H4 (cell line): ENCODE data around the gene ULK4. TPM values are rescaled to one million over a fixed set of nuclear protein-coding genes. Genes with fewer than 3 reads are reported as not detected.
"Not testable (repeated sequence)": the region's sequence is repeated elsewhere in the genome, so short reads cannot be mapped to it uniquely, and the experiment has no call there.

ENCODE experiments used
- DNase-seq: peaks from one replicate; pipeline ENCODE4 v3.0.0-alpha.2; 2015; ENCODE audit warnings: low spot score
- total RNA-seq: library from RNA; depleted of rRNA; stranded (reverse); fragments of >200 nt; shearing (Covaris generic); gene quantifications from 2 replicates; pipeline ENCODE4 v1.2.3, GENCODE V29; 2014

ULK4 gene
- total RNA-seq, 1 experiment from 2014 or later: 8.4 TPM

GRCh38 chr3:41507336-41508062 lies 454.4 kb downstream of the ULK4 start:
- no peak for DNase-seq

- no peak for DNase-seq
Measured at GRCh38 chr3:41503998-41504623, 457.8 kb downstream of the ULK4 start.

- no peak for DNase-seq
Measured at GRCh38 chr3:41502481-41502880, 459.4 kb downstream of the ULK4 start.

- DNase-seq: no peak
Measured at GRCh38 chr3:41502023-41502422, 459.9 kb downstream of the ULK4 start.

- DNase-seq: no peak
Measured at GRCh38 chr3:41498847-41499246, 463.1 kb downstream of the ULK4 start.

GRCh38 chr3:41490360-41490759 lies 471.5 kb downstream of the ULK4 start:
- DNase-seq: no peak

GRCh38 chr3:41489231-41489630 lies 472.7 kb downstream of the ULK4 start:
- no peak for DNase-seq

GRCh38 chr3:41488501-41488900 lies 473.4 kb downstream of the ULK4 start:
- DNase-seq: no peak

- no peak for DNase-seq
Measured at GRCh38 chr3:41485484-41485883, 476.4 kb downstream of the ULK4 start.

- no peak for DNase-seq
Measured at GRCh38 chr3:41482134-41482533, 479.8 kb downstream of the ULK4 start.

- DNase-seq: no peak
Measured at GRCh38 chr3:41478278-41478677, 483.6 kb downstream of the ULK4 start.

- DNase-seq: no peak
Measured at GRCh38 chr3:41477399-41478014, 484.4 kb downstream of the ULK4 start.

- no peak for DNase-seq
Measured at GRCh38 chr3:41469083-41469482, 492.8 kb downstream of the ULK4 start.

GRCh38 chr3:41467481-41467880 lies 494.4 kb downstream of the ULK4 start:
- no peak for DNase-seq

- DNase-seq: no peak
Measured at GRCh38 chr3:41464858-41465257, 497.0 kb downstream of the ULK4 start.

GRCh38 chr3:41464401-41464800 lies 497.5 kb downstream of the ULK4 start:
- DNase-seq: no peak

GRCh38 chr3:41462103-41462691 lies 499.7 kb downstream of the ULK4 start:
- DNase-seq: no peak

GRCh38 chr3:41460736-41461135 lies 501.2 kb downstream of the ULK4 start:
- no peak for DNase-seq

- no peak for DNase-seq
Measured at GRCh38 chr3:41457176-41457575, 504.7 kb downstream of the ULK4 start.

GRCh38 chr3:41456162-41456561 lies 505.7 kb downstream of the ULK4 start:
- DNase-seq: no peak

GRCh38 chr3:41453618-41454017 lies 508.3 kb downstream of the ULK4 start:
- DNase-seq: not testable (repeated sequence)

GRCh38 chr3:41450416-41451231 lies 511.3 kb downstream of the ULK4 start:
- DNase-seq: peak; percentile 7
